ENCODE measurements around the gene DNAJA4. TPM values are rescaled to one million over a fixed set of nuclear protein-coding genes. Genes with fewer than 3 reads are reported as not detected.

DNAJA4 gene
- polyA plus RNA-seq, 1 of the 3 experiments (the other 2 are of a cell fraction), result 0.03 TPM

DNA sequence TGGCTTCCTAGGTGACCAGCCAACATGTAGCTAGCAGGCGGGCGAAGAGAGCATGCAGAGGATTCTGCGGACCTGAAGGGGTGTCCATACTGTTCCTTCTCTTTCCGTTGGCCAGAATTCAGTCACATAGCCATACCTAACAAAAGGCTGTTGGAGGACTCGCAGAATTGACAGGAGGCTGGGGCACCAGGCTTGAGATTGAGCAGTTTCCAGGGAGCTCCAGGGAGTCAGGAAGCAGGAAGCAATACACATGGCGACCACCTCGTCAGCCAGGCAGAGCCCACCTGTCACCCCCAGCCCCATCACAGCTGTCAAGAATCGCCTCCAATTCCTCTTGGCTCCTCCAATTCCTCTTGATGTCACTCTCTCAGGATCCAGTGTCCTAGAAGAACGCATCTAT lies 13.2 kb upstream of the DNAJA4 start:
- no peaks in the 10 kb centered on the region for H3K79me2 ChIP-seq (ENCODE audit: insufficient read depth)
- H3K9ac ChIP-seq, result no peak overlapping the region
- WGBS (ENCODE audit: low lambda C conversion rate), result 56% methylated on average over 9 of the region's 9 CpGs
- no peaks in the 10 kb centered on the region for H3K27me3 ChIP-seq (ENCODE audit: insufficient read depth)
- CTCF ChIA-PET, result interaction anchor here (0.5 to 1.4 kb wide), 4 partner anchors 10 to 367 kb away, joined by 3 to 6 read pairs (median 4); no protein-coding TSS in a partner anchor
- no peak overlapping the region for H3K4me3 ChIP-seq (ENCODE audit: low read depth in 2 of 2, low read length in 1 of 2)
- no peaks in the 10 kb centered on the region for H4K20me1 ChIP-seq (ENCODE audit: insufficient read depth)
- no peaks in the 10 kb centered on the region for H3K9me3 ChIP-seq
- no peak overlapping the region for H3K27ac ChIP-seq (ENCODE audit: low read depth in 2 of 2, low read length in 1 of 2)
- no peak overlapping the region for H2AFZ ChIP-seq (ENCODE audit: low read depth)
- no peaks in the 10 kb centered on the region for H3K36me3 ChIP-seq (replicated peaks in 1 of 2; ENCODE audit: control insufficient read depth in 1 of 2, insufficient read depth in 2 of 2, low read length in 1 of 2)
- H3K4me1 ChIP-seq (ENCODE audit: control insufficient read depth in 1 of 2, insufficient read depth in 2 of 2, low read depth in 1 of 2, low read length in 1 of 2), result no peaks in the 10 kb centered on the region
- POLR2A ChIA-PET, result no interaction called here
- TF ChIP-seq, protein P1, sequence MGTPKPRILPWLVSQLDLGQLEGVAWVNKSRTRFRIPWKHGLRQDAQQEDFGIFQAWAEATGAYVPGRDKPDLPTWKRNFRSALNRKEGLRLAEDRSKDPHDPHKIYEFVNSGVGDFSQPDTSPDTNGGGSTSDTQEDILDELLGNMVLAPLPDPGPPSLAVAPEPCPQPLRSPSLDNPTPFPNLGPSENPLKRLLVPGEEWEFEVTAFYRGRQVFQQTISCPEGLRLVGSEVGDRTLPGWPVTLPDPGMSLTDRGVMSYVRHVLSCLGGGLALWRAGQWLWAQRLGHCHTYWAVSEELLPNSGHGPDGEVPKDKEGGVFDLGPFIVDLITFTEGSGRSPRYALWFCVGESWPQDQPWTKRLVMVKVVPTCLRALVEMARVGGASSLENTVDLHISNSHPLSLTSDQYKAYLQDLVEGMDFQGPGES (IDR thresholded peaks at IDR 0.05; ENCODE audit: low read depth, low read length), result no peak
- H3K4me2 ChIP-seq, result no peak overlapping the region
- DNase-seq, result no peak
- no peaks in the 10 kb centered on the region for H3F3A ChIP-seq (replicated peaks; ENCODE audit: insufficient read depth)
- H3K9me2 ChIP-seq, result no peaks in the 10 kb centered on the region

DNA sequence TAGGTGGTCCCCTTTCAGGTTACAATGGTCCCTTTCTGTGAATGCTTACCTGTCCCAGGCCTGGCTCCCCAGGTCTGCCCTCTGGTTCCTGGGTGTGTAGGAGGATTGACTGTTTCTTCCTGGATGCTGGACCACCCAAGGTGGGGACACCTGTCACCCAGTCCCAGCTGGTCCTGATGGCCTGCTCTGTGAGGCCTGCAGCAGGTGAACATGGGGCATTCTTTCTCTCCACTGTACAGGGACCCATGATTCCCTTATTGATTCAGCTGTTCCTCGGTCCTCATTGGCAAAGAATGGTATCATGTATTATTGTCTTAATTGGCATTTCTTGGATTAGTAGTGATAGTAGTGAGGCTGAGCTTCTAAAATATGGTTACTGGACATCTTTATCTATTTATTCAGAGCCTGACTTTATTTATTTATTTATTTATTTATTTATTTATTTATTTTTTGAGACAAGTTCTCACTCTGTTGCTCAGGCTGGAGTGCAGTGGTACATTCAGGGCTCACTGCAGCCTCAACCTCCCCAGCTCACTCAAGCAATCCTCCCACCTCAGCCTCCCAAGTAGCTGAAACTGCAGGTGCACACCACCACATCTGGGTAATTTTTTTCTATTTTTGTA lies 8.8 kb upstream of the DNAJA4 start:
- Histone ChIP-seq H3K27ac (ENCODE audit: low read depth in 2 of 2, low read length in 1 of 2) (no peak overlapping the region), H3K4me2 (no peak overlapping the region), H4K20me1 (ENCODE audit: insufficient read depth) (no peaks in the 10 kb centered on the region), H3K36me3 (replicated peaks in 1 of 2; ENCODE audit: control insufficient read depth in 1 of 2, insufficient read depth in 2 of 2, low read length in 1 of 2) (no peaks in the 10 kb centered on the region), H3K9me2 (no peaks in the 10 kb centered on the region), H3K4me1 (ENCODE audit: control insufficient read depth in 1 of 2, insufficient read depth in 2 of 2, low read depth in 1 of 2, low read length in 1 of 2) (no peaks in the 10 kb centered on the region), H3K9me3 (no peaks in the 10 kb centered on the region), H3K9ac (no peak overlapping the region), H3F3A (replicated peaks; ENCODE audit: insufficient read depth) (no peaks in the 10 kb centered on the region), H3K27me3 (ENCODE audit: insufficient read depth) (no peaks in the 10 kb centered on the region), H3K4me3 (ENCODE audit: low read depth in 2 of 2, low read length in 1 of 2) (no peak overlapping the region), H3K79me2 (ENCODE audit: insufficient read depth) (no peaks in the 10 kb centered on the region), H2AFZ (ENCODE audit: low read depth) (no peak overlapping the region)
- no peak for TF ChIP-seq MXI1 (IDR thresholded peaks at IDR 0.05; ENCODE audit: low read depth, low read length)
- TF ChIP-seq GATA2 (CRISPR knock-in tag; IDR thresholded peaks at IDR 0.05), result no peak
- TF ChIP-seq, protein P2, sequence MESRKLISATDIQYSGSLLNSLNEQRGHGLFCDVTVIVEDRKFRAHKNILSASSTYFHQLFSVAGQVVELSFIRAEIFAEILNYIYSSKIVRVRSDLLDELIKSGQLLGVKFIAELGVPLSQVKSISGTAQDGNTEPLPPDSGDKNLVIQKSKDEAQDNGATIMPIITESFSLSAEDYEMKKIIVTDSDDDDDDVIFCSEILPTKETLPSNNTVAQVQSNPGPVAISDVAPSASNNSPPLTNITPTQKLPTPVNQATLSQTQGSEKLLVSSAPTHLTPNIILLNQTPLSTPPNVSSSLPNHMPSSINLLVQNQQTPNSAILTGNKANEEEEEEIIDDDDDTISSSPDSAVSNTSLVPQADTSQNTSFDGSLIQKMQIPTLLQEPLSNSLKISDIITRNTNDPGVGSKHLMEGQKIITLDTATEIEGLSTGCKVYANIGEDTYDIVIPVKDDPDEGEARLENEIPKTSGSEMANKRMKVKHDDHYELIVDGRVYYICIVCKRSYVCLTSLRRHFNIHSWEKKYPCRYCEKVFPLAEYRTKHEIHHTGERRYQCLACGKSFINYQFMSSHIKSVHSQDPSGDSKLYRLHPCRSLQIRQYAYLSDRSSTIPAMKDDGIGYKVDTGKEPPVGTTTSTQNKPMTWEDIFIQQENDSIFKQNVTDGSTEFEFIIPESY (IDR thresholded peaks at IDR 0.05; ENCODE audit: borderline replicate concordance, low read depth), result no peak
- TF ChIP-seq TEAD4 (IDR thresholded peaks at IDR 0.05; ENCODE audit: borderline replicate concordance, insufficient read depth), result no peak
- no peak for TF ChIP-seq GABPA (IDR thresholded peaks at IDR 0.05; ENCODE audit: low read depth)
- TF ChIP-seq SMC3 (IDR thresholded peaks at IDR 0.05; ENCODE audit: low read depth, low read length), result no peak
- TF ChIP-seq EP300 (IDR thresholded peaks at IDR 0.05; ENCODE audit: borderline replicate concordance in 1 of 2, low read depth in 1 of 2, low read length in 1 of 2), result no peak
- WGBS (ENCODE audit: low lambda C conversion rate), result 64% methylated on average over 1 of the region's 1 CpG
- ChIA-PET POLR2A (no interaction called here), CTCF (interaction anchor here (0.7 to 5.0 kb wide), 3 partner anchors 10 to 167 kb away, joined by 3 to 32 read pairs (median 3); no protein-coding TSS in a partner anchor)
- DNase-seq, result no peak
